HG03159 (cell line): ENCODE results near the gene GNAQ.

Experiments
- ATAC-seq: cut with Tn5 transposase; IDR thresholded peaks from one replicate; pipeline ENCODE4 v1.9.1; 2021; ENCODE audit warnings: mild to moderate bottlenecking, moderate library complexity; ENCODE audit not compliant: unreplicated experiment

GNAQ gene

DNA sequence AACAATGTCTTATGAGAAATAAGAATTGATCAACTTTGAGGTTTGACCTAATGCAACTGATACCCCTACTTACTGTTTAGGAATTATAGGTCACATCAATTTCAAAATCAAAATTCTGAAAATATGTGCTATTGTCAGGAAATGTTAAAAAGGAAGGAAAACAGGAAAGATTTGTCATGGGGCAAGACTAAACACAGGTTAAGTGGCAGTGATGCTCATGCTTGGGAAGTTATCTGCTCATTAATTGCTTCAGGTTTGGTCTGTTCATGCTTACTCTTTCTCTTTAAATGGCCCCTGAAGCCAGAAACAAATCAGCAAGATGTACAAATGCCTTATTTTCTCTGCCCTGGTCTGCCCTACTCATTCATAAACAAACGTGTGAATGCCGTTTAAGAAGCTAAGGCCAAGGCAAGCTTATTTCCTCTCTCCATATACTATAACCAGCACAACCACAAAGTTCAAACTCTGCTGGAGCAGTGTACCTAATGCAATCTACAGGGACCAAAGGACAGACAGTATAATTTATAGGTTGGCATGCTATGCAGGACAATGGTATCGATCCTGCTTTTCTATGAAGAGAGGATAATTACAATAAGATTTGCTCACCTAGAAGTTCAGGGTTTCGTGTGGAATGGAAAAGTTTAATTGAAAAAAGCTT is 177.2 kb downstream of the GNAQ start:
- no peak for ATAC-seq

DNA sequence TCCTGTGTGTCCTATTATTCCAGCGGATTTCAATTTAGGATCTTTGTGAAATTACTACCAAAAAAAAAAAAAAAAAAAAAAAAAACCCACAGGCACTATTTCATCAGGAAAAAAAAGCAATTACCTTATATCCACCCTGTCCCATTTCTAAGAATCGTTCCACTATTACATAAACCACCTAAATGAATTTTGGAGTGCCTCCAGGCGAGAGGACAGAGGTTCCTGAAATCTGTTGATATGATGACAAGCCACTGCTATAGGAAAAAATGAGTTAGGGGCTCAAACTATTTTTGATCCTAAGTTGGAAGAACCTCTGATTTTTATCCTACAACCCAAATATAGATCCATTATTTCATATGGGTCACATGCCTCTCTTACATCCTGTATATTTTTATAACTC is 177.9 kb downstream of the GNAQ start:
- ATAC-seq, result no peak

DNA sequence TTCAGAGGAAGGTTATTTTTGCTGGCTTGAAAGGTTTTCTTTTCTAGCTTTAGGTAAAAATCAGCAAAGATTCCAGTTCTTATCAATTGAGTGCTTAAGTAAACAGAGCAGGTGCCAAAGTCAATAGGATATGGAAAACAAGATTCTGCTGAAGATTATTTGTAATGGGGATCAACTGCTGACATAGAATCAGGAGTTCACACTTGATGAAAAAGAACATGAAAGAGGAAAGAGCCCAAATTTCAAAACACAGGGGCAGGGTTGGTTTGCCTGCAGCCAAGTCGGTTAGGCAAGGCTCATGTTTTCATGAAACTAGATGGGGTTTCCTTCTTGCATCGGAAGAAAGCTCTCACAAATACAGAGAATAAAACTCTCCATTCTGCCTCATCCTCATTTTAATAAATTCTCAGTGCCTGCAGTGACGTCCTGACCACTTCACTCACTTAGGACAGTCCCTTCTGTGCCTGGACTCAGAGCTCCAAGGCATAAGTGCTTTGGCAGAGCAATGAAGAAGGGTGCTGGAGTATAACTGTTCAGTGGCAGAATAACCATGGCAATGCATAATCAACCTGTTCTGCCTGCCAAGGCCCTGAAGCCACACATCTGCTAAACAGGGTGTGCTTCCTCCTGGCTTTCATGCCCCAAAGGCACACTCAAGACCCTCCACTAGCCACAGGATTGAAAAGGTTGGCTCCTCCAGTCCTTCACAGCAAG is 179.6 kb downstream of the GNAQ start:
- no peak for ATAC-seq

DNA sequence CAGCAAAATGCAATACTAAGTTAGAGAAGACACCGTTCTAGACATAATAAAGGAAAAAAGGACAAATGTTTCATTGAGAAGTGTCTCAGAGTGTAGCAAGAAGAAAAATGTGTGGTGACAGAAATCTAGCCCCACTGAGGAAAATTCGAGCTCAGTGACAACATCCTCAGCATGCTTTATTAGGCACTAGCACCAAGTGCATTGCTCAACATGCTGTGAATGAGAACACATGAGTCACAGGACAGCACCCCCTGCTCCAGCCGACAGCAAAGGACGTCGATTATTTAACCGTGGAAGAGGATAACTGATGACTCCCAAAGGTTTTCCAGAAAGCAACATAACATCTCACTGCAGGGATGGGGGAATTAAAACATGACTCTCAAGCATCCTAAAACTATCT is 182.7 kb downstream of the GNAQ start:
- ATAC-seq, result no peak

DNA sequence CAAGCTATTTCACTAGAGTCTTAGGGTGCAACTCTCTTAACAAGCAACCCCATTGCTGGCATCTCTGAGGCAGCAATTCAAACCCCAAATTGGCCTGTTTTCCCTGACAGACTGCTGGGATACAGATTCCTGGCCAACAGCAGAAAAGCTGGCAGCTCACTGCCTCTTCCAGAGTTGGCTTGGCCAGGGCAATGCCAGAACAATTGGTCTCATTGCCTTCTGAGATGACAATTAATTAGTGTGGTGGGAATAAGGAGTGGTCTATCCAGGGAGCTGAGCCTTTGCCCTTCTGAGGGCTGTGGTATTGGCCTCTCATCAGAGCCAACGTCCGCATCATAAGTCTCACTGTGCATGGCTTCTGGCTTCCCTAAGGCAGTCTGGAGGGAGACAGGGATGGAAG is 183.2 kb downstream of the GNAQ start:
- no peak for ATAC-seq

DNA sequence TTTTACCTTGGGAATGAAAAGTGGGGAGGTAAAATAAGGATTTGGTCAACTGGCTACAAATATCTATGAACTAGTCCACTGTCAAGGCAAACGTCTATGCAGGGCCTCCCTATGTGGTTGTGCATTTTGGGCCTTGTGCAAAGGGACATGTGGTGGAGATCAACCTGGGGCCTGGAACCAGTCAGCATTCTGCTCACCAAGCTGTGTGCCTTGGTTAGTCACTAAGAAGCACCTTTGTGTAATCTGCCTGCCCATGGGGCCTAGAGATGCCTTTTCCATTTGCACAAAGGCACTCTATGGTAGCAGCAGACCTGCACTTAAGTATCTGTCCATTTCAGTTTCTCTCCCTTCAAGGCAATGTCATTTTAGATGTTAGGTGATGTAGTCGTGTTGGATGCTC is 184.0 kb downstream of the GNAQ start:
- ATAC-seq, result no peak

DNA sequence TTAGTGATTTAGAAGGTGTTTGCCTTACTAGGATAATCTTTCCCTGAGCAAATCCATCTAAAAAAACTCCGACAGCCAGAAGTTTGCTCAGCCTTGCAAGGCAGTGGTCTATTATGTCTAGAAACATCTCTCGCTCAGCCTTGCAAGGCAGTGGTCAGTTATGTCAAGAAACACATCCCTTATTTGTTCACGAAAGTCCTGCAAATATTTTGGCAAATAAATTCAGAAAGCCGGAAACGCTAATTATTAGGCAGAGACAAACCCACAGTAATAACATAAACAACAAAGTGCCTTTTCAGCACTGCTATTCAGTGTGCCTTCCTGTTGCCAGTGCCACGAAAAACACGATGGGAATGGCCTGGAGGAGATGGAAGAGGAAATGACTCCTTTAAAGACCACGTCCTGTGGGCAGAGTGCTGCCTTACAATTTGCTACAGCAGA is 184.5 kb downstream of the GNAQ start:
- ATAC-seq, result no peak

DNA sequence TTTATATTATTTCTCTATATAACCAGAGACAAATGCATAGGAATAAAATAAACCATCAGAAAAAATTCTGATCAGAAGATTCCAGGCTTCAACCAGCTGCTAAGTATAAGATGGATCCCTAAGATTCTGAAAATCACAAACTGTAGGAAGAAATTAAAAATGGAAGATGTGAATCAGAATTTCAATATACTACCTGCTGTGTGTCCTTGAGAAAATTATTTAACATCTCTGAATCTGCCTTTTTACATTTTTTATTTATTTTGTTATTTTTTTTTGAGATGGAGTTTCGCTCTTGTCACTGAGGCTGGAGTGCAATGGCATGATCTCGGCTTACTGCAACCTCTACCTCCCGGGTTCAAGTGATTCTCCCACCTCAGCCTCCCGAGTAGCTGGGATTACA is 187.2 kb downstream of the GNAQ start:
- no peak for ATAC-seq

DNA sequence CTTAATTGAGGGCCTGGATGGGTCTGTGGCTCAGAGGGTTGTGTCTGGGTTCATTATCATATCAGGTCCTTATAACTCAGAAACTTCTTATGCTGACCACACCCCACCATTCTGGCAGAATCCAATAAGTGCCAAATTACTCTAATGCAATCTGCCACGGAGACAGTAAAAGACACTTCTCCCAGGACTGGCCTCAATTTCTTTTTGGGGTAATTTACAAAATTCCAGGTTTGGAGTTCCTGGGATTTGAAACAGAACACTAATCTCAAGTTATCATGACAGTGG is 187.8 kb downstream of the GNAQ start:
- no peak for ATAC-seq

DNA sequence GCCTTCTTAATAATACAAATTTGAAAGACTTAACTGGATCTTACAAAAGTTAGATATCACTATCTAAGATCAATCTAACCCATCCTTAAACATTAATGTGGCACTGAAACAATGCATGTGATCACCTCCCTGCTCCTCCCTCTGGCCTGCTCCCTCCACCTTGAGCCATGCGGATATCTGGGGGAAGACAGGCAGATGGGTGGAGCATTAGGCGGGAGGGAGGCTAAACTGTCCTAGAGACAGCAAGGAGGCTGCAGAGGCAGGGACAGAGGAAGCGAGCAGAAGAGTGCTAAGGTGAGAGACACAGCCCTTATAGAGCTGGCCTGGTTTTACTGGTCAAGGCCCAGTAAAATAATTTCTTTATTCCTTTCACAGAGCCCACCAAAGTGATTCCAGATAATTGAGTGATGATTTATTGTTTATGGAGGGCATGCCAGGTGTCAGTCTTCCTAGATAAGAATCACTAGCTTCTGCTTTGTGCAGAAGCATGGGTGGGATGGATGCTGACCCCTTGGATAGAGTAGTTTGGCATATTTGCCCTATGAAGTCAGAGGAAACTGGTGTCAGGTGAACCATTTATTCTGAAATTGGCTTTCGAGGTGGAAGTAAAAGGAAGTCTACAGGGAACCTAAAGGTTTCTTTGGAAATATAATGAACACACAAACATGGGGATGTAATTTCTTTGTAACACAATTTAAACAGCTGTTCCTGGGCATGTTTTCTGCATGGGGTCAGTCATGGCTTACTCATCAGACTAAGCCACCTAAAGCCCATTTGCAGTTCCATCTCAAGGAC is 188.3 kb downstream of the GNAQ start:
- no peak for ATAC-seq

DNA sequence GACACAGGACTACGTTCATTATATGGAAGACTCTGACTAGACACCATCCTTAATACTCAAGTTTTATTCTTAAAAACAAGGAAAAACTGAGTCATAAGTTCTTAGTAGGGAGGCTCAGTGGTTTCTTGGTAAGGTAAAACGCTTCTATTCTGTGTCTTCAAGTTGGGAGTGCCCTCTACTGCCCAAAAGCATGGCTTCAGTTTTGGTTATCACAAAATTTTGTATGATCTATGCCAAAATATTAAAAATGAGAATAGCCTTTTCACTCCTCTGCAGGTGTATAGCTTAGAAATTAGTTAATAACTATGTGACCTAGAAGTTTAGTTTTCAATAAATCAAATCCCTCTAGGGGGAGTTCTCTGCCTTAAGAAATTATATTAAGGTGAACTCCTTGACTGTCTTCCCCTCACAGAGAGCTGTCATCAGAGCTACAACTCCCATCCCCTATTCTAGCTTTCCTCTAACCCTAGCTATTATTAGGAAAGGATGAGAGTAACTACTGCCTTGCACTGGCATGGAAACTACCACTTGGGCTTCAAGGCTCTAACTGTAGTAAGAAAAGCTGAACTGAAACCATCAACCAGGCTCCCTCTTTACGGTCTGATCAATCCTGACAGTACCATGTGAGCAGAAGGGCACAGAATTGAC is 189.7 kb downstream of the GNAQ start:
- peak; percentile 91 for ATAC-seq

DNA sequence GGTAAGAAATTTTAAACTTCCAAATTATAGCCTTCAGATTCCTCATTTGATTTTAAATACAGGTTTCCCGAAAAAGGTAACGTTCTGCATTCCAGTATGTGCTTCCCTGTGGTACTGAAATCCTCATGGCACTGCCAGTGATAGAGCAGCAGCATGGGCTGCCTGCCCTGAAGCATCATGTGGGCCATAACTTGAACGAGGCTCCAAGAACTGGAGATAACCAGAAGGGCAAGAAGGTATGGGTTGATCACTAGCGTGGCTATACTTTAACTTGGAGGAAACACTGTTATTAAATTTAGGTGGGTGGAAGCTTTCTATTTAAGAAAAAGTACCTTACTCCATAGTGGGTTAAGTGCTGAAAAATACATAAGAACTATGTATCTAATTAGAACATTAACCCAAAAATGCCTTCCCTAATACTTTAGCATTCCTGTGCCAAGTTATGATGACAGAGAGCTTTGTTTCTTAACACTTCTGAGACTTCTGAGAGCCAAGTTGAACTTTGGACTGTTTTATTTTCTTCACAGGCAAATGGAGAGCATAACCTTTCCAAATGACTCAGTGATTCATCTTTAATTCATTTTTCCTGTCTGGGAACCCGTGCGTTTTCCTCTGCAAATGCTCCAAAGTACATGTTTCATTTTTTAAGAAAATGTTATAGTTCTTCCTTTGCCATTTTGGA is 192.0 kb downstream of the GNAQ start:
- no peak for ATAC-seq

DNA sequence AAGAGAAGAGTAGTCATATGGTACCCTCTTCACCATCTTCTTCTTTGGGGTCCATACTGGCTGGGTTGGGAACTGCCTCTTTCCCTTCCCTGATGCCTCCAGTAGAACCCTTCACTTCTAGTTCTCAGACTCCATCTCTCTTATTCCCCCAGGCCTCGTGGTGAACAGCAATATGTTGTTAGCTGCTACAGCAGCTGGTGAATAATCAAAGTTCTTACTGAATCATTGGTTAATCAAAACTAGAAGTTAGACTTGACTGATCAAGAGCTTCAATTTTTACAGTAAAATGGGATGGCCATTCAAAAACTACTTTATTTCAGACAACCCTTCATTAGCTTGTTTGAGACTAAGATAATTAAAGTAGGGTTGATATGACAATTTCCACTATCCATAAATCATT is 192.6 kb downstream of the GNAQ start:
- no peak for ATAC-seq

DNA sequence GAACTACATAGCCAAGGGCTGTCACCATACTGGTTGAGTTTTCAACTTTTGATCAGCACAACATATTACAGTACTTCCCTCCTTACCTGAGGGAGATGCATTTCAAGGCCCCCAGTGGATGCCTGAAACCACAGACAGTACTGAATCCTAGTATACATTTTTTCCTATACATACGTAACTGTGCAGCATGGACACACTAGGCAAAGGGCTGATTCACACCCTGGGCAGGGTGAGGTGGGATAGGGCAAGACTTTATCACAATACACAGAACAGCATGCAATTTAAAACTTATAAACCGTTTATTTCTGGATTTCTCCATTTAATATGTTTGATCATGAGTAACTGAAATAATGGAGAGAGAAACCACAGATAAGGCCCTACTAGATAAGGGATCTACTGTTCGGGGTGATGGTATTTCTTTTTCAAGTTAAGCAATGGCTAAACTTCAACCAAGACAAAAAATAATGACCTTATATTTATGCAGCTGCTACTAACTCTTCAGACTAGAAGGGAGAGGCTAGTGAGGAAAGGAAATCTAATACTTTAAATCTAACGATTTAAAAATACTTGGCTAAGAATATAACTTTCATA is 196.6 kb downstream of the GNAQ start:
- ATAC-seq, result no peak

DNA sequence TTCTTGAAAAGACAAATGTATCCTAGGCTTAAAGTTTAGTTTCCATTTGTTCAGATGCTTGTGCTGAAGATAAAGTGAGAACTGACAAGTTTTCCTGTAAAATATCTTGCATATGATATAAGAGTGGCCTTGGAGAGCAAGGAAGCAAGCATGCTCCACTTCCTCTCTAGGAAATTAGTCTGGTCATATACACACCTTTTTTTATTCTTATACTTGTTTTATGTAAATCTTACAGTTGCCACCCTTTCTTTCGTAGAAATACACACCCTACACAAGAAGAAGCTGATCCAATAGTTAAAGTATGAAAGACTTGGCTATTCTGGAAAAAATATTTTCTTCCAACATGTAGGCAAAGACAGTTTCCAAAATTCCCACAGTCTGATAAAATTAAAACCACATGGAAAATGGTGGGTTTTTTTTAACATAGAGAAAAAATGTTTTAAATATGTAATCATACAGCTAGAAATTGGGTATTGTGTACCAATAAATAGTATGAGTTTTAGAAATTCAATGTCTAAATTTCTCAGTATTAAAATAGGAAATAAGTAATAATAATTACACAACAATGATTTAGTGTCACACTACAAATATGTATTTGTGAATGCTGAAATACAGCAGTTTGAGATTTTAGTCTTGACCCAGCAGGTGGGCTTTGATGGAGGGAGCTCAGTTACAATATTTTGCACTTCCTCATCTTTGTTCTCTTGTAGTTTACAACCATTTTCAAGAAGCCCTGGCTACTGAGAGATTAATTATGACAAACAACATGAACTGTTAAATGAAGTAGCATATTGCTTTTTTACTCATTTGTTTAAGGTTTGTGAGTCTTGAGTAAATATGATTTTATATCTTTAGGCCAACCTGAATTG is 197.8 kb downstream of the GNAQ start:
- ATAC-seq, result no peak

DNA sequence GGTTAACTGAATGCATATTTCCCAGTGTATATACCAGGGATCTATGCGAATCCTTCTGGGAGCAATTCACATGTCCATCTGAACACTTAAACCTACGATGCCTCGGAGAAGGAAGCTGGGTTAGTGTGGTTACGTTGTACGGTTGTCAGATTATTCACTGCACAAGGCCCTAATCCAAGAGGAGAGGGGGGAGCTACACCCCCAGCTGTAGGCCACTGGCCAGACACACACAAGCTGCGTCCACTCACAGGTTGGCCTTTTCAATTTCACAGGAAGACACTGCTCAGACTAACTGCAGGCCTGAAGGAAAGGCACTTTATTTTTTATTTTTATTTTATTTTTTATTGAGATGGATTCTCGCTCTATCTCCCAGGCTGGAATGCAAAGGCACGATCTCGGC is 199.0 kb downstream of the GNAQ start:
- no peak for ATAC-seq

DNA sequence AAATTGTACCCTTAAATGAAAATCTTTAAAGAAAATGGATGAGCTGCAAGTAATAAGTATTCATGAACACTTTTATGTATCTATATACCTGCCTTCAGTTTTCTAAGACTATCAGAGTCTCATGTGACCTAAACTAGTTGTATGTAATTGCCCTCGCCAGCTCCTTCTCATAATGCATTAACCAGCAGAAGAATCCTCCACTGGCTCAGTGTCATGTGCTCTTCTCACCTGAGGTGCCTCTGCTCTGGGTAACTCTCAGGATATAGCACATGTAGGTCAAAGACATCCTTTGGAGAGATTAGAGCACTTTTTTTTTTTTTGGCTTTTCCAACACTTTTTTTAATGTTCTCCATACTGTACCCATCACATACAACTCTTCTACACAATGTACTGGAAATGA is 199.8 kb downstream of the GNAQ start:
- no peak for ATAC-seq

DNA sequence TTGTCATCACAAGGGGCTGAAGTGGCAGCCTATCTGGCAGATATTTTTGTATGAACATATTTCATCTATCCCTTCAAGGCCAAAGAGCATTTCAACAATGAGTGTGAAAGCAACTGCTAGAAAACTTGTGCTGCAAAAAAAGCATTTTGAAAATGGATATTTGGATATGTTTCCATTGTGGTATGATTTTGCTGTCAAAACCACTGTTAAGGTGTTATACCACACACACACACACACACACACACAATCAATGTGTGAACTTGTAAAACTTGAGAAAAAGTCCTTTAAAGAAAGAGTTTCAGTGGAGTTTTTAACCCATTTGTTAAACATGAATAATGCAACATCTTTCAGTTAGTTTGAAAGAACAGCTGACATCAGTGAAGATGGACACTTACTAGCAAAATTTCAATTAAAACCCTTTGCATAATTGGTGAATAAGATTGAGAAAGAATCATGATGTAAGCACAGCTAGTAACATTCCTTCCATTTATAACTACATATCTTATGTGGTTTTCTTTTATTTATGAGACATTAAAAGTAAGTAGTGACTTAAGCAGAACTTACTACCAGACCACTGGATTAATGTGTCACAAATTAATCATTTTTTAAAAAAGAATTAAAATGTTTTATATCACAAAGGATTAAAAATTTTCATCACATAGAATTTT is 200.9 kb downstream of the GNAQ start:
- no peak for ATAC-seq

DNA sequence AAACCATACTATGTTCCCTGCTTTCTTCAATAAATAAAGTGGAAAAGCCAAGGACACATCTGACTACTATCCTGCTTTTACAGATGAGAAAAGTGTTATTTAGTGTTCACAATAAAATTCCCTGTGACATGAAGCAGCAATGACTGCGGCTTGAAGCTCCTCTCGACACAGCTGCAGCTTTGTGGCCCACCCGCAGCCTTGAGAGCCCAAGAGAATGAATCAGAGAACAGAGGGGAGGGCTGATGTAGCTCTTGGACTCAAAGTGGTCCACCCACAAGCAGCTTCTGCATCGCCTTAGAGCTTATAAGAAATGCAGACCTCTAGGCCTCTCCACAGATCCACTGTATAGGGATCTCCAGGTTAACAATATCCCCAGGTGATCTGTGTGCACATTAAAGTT is 202.2 kb downstream of the GNAQ start:
- no peak for ATAC-seq
